Measurements from ENCODE around the gene MDK. TPM values are rescaled to one million over a fixed set of nuclear protein-coding genes. Genes with fewer than 3 reads are reported as not detected.

Gene MDK
- total and polyA plus RNA-seq, 7 donors, result 1.2 to 6.3 (median 1.8) TPM

- H3K27me3 ChIP-seq (ENCODE audit: insufficient read depth in 3 of 3, low read length in 2 of 3), result peaks cover 0 to 50% (median 14%) of the 10 kb centered on the region in 3 donors
- intact Hi-C loops (cut with DNase I), result loop anchor here (5.0 to 10.0 kb wide), 2 partner anchors 223 to 226 kb away; partner anchors contain the start of genes ATG13 (in 2 of the 2) and HARBI1 (in 2 of the 2)
- no peak within 1 kb of the TSS for H3K27ac ChIP-seq
- no peaks in the 10 kb centered on the region for H3K9me3 ChIP-seq
- TF ChIP-seq, protein P1, sequence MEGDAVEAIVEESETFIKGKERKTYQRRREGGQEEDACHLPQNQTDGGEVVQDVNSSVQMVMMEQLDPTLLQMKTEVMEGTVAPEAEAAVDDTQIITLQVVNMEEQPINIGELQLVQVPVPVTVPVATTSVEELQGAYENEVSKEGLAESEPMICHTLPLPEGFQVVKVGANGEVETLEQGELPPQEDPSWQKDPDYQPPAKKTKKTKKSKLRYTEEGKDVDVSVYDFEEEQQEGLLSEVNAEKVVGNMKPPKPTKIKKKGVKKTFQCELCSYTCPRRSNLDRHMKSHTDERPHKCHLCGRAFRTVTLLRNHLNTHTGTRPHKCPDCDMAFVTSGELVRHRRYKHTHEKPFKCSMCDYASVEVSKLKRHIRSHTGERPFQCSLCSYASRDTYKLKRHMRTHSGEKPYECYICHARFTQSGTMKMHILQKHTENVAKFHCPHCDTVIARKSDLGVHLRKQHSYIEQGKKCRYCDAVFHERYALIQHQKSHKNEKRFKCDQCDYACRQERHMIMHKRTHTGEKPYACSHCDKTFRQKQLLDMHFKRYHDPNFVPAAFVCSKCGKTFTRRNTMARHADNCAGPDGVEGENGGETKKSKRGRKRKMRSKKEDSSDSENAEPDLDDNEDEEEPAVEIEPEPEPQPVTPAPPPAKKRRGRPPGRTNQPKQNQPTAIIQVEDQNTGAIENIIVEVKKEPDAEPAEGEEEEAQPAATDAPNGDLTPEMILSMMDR (IDR thresholded peaks at IDR 0.05), result no peak
- peaks cover 0 to 12% of the 10 kb centered on the region in 2 donors for H3K36me3 ChIP-seq (ENCODE audit: insufficient read depth in 1 of 2, low read depth in 1 of 2)
- H3K4me1 ChIP-seq, result peaks cover 21% of the 10 kb centered on the region
- peak within 1 kb of the TSS; percentile 56 for H3K4me3 ChIP-seq
- 1% methylated on average over 43 to 123 of the region's 123 CpGs for WGBS, 3 donors
- ATAC-seq (no peak), DNase-seq (no peak)
Measured at GRCh38 chr11:46391578-46392420, 10.3 kb downstream of the MDK start, which contains the start of gene CHRM4. CHRM4 (minus strand) TSS chr11:46391776; CDS start chr11:46386557, 5,219 bp downstream.

GRCh38 chr11:46392421-46393230, 11.2 kb downstream of the MDK start:
- Histone ChIP-seq H3K27me3 (ENCODE audit: insufficient read depth in 3 of 3, low read length in 2 of 3) (peaks cover 0 to 43% (median 14%) of the 10 kb centered on the region in 3 donors), H3K27ac (no peak overlapping the region), H3K4me3 (peak overlapping the region; percentile 56), H3K36me3 (ENCODE audit: insufficient read depth in 1 of 2, low read depth in 1 of 2) (peaks cover 0 to 20% of the 10 kb centered on the region in 2 donors), H3K4me1 (peaks cover 21% of the 10 kb centered on the region), H3K9me3 (no peaks in the 10 kb centered on the region)
- peak; percentile 88 to 93 (median 92) for ATAC-seq
- DNase-seq, result peak; percentile 89 to 93
- WGBS, 3 donors, result 1 to 3% (median 2%) methylated on average over 55 to 71 of the region's 71 CpGs
- TF ChIP-seq, protein P1 (IDR thresholded peaks at IDR 0.05), result no peak
- intact Hi-C loops (cut with DNase I), result loop anchor here (5.0 to 10.0 kb wide), 2 partner anchors 222 to 225 kb away; partner anchors contain the start of genes ATG13 (in 2 of the 2) and HARBI1 (in 2 of the 2)

- H3K4me3 ChIP-seq, result peak overlapping the region; percentile 56
- 57 to 72% (median 69%) methylated on average over 4 of the region's 4 CpGs for WGBS, 3 donors
- intact Hi-C loops (cut with DNase I), result loop anchor here (5.0 to 10.0 kb wide), 2 partner anchors 222 to 224 kb away; partner anchors contain the start of genes ATG13 (in 2 of the 2) and HARBI1 (in 2 of the 2)
Measured at GRCh38 chr11:46393231-46393616, 11.8 kb downstream of the MDK start.

DNA sequence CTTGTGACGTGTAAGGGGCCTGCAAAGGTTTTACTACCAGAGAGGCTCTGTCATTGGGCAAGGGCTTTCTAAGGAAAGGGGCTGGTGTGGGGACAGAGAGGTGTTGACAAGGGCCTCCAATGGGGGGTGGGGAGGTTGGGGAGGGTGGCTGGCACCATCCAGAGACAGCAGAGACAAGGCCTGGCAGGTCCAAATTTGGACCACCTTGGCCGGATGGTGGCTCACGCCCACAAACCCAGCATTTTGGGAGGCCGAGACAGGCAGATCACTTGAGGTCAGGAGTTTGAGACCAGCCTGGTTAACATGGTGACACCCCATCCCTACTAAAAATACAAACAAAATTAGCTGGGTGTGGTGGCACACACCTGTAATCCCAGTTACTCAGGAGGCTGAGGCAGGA, 12.3 kb downstream of the MDK start:
- intact Hi-C loops (cut with DNase I), result loop anchor here (5.0 to 10.0 kb wide), 2 partner anchors 221 to 224 kb away; partner anchors contain the start of genes ATG13 (in 2 of the 2) and HARBI1 (in 2 of the 2)
- 82 to 86% (median 86%) methylated on average over 4 of the region's 4 CpGs for WGBS, 3 donors
- Histone ChIP-seq H3K36me3 (ENCODE audit: insufficient read depth in 1 of 2, low read depth in 1 of 2) (peaks cover 0 to 29% of the 10 kb centered on the region in 2 donors), H3K27me3 (ENCODE audit: insufficient read depth in 3 of 3, low read length in 2 of 3) (peaks cover 0 to 32% (median 14%) of the 10 kb centered on the region in 3 donors), H3K4me1 (peaks cover 21% of the 10 kb centered on the region), H3K9me3 (no peaks in the 10 kb centered on the region), H3K27ac (no peak overlapping the region), H3K4me3 (no peak overlapping the region)
- no peak for DNase-seq
- ATAC-seq, result no peak
- TF ChIP-seq, protein P1 (IDR thresholded peaks at IDR 0.05), result no peak

More at GRCh38 chr11:46393231-46393616, 11.8 kb downstream of the MDK start:
- Histone ChIP-seq H3K36me3 (ENCODE audit: insufficient read depth in 1 of 2, low read depth in 1 of 2) (peaks cover 0 to 26% of the 10 kb centered on the region in 2 donors), H3K9me3 (no peaks in the 10 kb centered on the region), H3K27me3 (ENCODE audit: insufficient read depth in 3 of 3, low read length in 2 of 3) (peaks cover 0 to 37% (median 14%) of the 10 kb centered on the region in 3 donors), H3K27ac (no peak overlapping the region), H3K4me1 (peaks cover 21% of the 10 kb centered on the region)
- TF ChIP-seq, protein P1 (IDR thresholded peaks at IDR 0.05), result no peak
- no peak for ATAC-seq
- no peak for DNase-seq
